GM19455 (cell line): ENCODE data around the gene APOBEC3G.
A peak's percentile ranks its signal among the peaks of the same experiment; 100 is the strongest.
"Not testable (repeated sequence)": the region's sequence is repeated elsewhere in the genome, so short reads cannot be mapped to it uniquely, and the experiment has no call there.

Source experiments
- ATAC-seq: cut with Tn5 transposase; IDR thresholded peaks from one replicate; pipeline ENCODE4 v1.9.1; 2021; ENCODE audit not compliant: unreplicated experiment

The APOBEC3G gene

DNA sequence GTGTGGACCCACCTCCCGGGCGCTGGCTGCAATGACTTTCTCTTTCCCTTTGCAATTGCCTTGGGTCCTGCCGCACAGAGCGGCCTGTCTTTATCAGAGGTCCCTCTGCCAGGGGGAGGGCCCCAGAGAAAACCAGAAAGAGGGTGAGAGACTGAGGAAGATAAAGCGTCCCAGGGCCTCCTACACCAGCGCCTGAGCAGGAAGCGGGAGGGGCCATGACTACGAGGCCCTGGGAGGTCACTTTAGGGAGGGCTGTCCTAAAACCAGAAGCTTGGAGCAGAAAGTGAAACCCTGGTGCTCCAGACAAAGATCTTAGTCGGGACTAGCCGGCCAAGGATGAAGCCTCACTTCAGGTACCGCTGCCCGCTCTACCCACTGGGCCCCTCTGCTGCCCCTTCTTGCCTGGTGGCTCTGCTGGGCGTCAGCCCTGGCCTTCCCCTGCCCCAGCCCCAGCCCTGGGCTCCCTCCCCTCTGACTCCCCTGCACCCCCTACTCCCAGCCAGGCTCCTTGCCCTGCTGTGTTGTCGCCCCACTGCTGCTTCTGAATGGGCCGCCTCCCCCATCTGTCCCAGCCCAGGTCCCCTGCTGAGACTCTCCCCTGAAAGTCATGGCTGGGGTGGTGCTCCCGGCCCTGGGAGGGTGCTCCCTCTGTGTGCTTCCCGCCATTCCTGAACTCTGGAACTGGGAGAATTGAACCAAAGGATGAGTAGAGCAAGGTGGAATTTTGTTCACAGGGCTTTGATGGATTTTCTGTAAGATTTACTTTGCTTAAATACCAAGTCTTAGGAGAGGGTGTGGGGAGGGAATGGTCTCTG, at the start of gene APOBEC3G:
APOBEC3G (plus strand) TSS at position 250 of the 815 bp plus-strand sequence; CDS start at position 337, 87 bp downstream.
- peak; percentile 72 for ATAC-seq

DNA sequence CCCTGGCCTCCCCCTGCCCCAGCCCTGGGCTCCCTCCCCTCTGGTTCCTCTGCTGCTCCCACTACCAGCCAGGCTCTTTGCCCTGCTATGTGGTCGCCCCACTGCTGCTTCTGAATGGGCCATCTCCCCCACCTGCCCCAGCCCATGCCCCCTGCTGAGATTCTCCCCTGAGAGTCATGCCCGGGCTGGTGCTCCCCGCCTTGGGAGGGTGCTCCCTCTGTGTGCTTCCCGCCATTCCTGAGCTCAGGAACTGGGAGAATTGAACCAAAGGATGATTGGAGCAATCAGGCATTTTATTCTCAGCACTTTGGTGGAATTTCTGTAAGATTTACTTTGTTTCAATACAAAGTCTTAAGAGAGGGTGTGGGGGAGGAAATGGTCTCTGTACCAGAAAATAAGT, 49.4 kb upstream of the APOBEC3G start:
- ATAC-seq, result no peak

GRCh38 chr22:39028281-39028680, 48.8 kb upstream of the APOBEC3G start:
- ATAC-seq, result no peak

- no peak for ATAC-seq
These were observed 47.8 kb upstream of the APOBEC3G start for GRCh38 chr22:39029227-39029626.

GRCh38 chr22:39030705-39031104, 46.4 kb upstream of the APOBEC3G start:
- ATAC-seq, result no peak

- not testable (repeated sequence) for ATAC-seq
These were observed 45.4 kb upstream of the APOBEC3G start for GRCh38 chr22:39031434-39032295.

DNA sequence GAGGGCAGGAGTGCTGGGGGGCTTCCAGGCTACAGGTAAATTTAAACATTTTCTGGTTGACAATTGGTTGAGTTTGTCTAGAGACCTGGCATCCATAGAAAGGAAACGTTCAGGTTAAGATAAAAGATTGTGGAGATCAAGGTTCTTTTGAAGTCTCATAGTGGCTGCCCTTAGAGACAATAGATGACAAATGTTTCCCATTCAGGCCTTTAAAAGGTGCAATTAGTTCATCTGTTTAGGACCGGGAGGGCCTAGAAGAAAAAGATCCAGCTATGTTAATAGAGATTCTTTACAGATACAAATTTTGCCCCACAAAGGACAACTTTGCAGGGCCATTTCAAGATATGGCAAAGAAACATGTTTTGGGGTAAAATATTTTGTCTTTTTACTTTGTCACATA, 40.0 kb upstream of the APOBEC3G start:
- ATAC-seq, result not testable (repeated sequence)

DNA sequence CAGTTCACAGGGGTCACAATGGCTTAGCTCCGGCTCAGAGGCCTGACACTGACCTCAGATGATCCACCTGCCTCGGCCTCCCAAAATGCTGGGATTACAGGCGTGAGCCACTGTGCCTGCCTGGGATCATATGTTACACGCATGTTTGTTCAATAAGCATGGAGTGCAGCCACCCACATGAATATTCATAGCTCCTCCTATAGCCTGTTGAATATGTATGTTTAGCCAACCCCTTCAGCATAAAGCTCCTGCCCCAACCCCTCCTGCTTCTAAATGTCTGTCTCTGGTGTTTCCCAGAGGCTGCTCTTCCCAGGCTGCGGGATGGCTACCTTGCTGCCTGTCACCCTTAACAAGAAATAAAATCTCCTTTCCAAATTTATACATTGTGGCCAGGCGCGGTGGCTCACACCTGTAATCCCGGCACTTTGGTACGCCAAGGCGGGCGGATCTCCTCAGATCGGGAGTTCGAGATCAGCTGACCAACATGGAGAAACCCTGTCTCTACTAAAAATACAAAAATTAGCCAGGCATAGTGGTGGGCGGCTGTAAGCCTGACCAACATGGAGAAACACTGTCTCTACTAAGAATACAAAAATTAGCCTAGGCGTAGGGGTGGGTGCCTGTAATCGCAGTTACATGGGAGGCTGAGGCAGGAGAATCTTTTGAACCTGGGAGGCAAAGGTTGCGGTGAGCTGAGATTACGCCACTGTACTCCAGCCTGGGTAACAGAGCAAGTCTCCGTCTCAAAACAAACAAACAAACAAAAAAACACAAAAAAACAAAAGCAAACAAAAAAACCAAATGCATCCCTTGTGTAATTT, 37.6 kb upstream of the APOBEC3G start:
- ATAC-seq, result no peak

- ATAC-seq, result not testable (repeated sequence)
These were observed 36.9 kb upstream of the APOBEC3G start for GRCh38 chr22:39040155-39040537.

DNA sequence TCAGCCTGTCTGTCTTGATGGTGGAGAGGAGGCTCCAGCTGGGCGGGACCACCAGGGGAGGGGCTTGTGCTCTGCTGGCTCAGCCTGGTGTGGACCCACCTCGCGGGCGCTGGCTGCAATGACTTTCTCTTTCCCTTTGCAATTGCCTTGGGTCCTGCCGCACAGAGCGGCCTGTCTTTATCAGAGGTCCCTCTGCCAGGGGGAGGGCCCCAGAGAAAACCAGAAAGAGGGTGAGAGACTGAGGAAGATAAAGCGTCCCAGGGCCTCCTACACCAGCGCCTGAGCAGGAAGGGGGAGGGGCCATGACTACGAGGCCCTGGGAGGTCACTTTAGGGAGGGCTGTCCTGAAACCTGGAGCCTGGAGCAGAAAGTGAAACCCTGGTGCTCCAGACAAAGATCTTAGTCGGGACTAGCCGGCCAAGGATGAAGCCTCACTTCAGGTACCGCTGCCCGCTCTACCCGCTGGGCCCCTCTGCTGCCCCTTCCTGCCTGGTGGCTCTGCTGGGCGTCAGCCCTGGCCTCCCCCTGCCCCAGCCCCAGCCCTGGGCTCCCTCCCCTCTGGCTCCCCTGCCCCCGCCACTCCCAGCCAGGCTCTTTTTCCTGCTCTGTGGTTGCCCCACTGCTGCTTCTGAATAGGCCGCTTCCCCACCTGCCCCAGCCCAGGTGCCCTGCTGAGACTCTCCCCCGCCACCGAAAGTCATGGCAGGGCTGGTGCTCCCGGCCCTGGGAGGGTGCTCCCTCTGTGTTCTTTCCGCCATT, 36.4 kb upstream of the APOBEC3G start, which contains the start of gene APOBEC3F:
APOBEC3F (plus strand) TSS at position 327 of the 759 bp plus-strand sequence; CDS start at position 424, 97 bp downstream.
- peak; percentile 88 for ATAC-seq

DNA sequence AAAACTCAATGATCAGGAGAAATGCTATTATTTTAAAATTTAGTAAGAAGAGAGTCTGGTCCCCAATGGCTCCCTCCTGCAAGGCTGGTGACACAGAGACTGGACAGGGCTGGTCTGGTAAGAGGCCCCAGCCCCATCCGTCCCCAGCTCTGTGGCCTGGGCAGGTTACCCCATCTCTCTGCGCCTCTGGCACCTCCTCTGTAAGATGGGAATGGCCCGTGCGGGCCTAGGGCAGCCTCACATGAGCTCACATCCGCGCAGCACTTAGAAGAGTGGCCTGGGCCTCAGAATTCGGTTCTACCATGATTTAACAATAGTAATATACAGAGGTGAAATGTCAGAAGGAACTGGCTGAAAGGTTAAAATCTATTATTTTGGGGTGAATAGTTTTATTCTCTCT, 35.2 kb upstream of the APOBEC3G start:
- no peak for ATAC-seq

- not testable (repeated sequence) for ATAC-seq
These were observed 34.0 kb upstream of the APOBEC3G start for GRCh38 chr22:39043063-39043462.

GRCh38 chr22:39045136-39045535, 31.9 kb upstream of the APOBEC3G start:
- ATAC-seq, result not testable (repeated sequence)

- not testable (repeated sequence) for ATAC-seq
These were observed 27.6 kb upstream of the APOBEC3G start for GRCh38 chr22:39049486-39049885.

GRCh38 chr22:39051844-39052495, 25.1 kb upstream of the APOBEC3G start:
- not testable (repeated sequence) for ATAC-seq

- no peak for ATAC-seq
These were observed 21.4 kb upstream of the APOBEC3G start for GRCh38 chr22:39055658-39056057.

DNA sequence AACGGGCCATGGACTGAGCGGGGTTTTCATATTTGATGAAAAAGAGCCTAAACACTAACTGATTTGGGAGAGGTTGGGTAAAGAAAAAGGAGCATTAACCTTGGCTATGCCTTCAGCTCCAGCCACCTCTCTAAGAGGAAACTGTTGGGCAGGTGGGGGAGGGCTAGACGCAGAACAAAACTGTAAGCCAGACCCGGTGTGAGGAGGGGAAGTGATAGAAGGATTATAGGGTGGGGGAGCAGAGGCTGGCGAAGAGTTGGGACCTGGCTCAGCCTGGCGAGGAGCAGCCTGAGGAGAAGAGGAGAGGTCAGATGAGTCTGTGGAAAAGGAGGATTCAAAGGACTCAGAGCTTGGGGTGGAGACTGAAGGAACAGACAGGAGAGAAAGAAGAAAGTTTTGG, 15.8 kb upstream of the APOBEC3G start:
- not testable (repeated sequence) for ATAC-seq

DNA sequence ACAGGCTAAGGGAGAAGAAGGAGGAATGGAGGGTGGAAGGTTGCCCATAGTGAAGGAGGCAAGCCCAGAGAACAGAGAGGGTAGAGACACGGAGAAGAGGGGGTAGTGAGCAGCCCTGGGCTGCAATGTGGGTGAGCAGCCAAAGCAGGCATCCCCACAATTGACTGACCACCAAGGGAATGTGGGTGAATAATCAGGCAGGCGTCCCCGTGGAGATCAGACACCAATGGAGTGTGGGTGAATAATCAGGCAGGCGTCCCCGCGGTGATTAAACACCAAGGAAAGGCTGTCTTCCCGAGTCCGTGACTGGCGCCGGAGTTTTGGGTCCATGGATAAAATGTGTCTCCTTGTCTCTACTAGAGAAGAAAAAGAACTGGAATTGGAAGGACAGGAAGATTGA, 15.1 kb upstream of the APOBEC3G start:
- ATAC-seq, result not testable (repeated sequence)

DNA sequence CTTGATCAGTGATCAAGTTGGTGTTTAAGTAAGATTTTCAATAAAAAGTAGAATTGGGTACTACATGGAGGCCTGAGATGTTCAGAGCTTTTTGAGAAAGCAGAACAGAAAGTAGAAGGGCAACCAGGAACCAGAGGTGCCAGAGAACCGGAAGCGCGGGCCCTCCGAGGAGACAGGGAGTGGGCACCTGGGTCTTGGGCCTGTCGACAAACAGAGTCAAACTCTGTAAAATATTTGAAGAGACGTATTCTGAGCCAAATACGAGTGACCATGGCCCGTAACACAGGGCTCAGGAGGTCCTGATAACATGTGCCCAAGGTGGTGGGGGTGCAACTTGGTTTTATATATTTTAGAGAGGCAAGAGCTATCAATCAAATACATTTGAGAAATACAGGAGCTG, 13.2 kb upstream of the APOBEC3G start:
- ATAC-seq, result not testable (repeated sequence)
